NOMO-1 treated with DMSO at 0.1 percent for 48 hours (cell line): Measurements from ENCODE around the gene LGALS4.
"Not testable (repeated sequence)": the region's sequence is repeated elsewhere in the genome, so short reads cannot be mapped to it uniquely, and the experiment has no call there.

Experiments
- DNase-seq: peaks from one replicate; lab custom pipeline; 2025; ENCODE audit not compliant: unreplicated experiment; lab: John Stamatoyannopoulos, UW

Gene LGALS4

GRCh38 chr19:38812841-38813320 is at the start of gene LGALS4:
TSS of gene LGALS4 (minus strand) at chr19:38812945. CDS start at chr19:38812886, 59 bp downstream.
- DNase-seq = no peak

GRCh38 chr19:38861368-38861767 is 48.6 kb upstream of the LGALS4 start:
- DNase-seq = no peak

GRCh38 chr19:38859631-38860204 is 47.0 kb upstream of the LGALS4 start:
- not testable (repeated sequence) for DNase-seq

- DNase-seq = no peak
Measured at GRCh38 chr19:38856813-38857212, 44.1 kb upstream of the LGALS4 start.

GRCh38 chr19:38855751-38856150 is 43.0 kb upstream of the LGALS4 start:
- not testable (repeated sequence) for DNase-seq

- not testable (repeated sequence) for DNase-seq
Measured at GRCh38 chr19:38854961-38855360, 42.2 kb upstream of the LGALS4 start.

- no peak for DNase-seq
Measured at GRCh38 chr19:38853214-38853613, 40.5 kb upstream of the LGALS4 start.

- peak; percentile 52 for DNase-seq
Measured at GRCh38 chr19:38852231-38853044, 39.7 kb upstream of the LGALS4 start.

- DNase-seq = peak; percentile 86
Measured at GRCh38 chr19:38851622-38852230, 39.0 kb upstream of the LGALS4 start.

GRCh38 chr19:38850976-38851621 is 38.4 kb upstream of the LGALS4 start:
- DNase-seq = no peak

GRCh38 chr19:38850436-38850975 is 37.8 kb upstream of the LGALS4 start:
- DNase-seq = no peak

- DNase-seq = peak; percentile 100
Measured at GRCh38 chr19:38849860-38850435, 37.2 kb upstream of the LGALS4 start, which contains the start of gene HNRNPL. TSS of gene HNRNPL (minus strand) at chr19:38849986. CDS start at chr19:38849966, 20 bp downstream.

- DNase-seq = peak; percentile 93
Measured at GRCh38 chr19:38849147-38849859, 36.6 kb upstream of the LGALS4 start.

GRCh38 chr19:38848299-38849146 is 35.8 kb upstream of the LGALS4 start:
- DNase-seq = no peak

- DNase-seq = no peak
Measured at GRCh38 chr19:38846097-38846496, 33.4 kb upstream of the LGALS4 start.

- no peak for DNase-seq
Measured at GRCh38 chr19:38845374-38846024, 32.8 kb upstream of the LGALS4 start.

- DNase-seq = no peak
Measured at GRCh38 chr19:38844093-38844686, 31.4 kb upstream of the LGALS4 start.

- DNase-seq = no peak
Measured at GRCh38 chr19:38843175-38843758, 30.5 kb upstream of the LGALS4 start.
